ENCODE data around the gene PCDHB2.
"Not testable (repeated sequence)": the region's sequence is repeated elsewhere in the genome, so short reads cannot be mapped to it uniquely, and the experiment has no call there.

The PCDHB2 gene

GRCh38 chr5:141137346-141137745 lies 42.9 kb downstream of the PCDHB2 start:
- not testable (repeated sequence) for DNase-seq

Data from hematopoietic multipotent progenitor cell treated with erythropoietin and hydrocortisone succinate and interleukin-3 and kit ligand, for 4 days (in vitro differentiated cells).